WTC11 (cell line): Measurements from ENCODE around the gene SLC12A4. TPM values are rescaled to one million over a fixed set of nuclear protein-coding genes. Genes with fewer than 3 reads are reported as not detected.
"Not testable (repeated sequence)": the region's sequence is repeated elsewhere in the genome, so short reads cannot be mapped to it uniquely, and the experiment has no call there.

Experiments used
- ATAC-seq: fragments of 200-7000 bp; cut with Tn5 transposase; 2 replicates; pipeline ENCODE4 v1.10.0; 2021; ENCODE audit warnings: mild to moderate bottlenecking, moderate library complexity
- CTCF ChIA-PET: fragments of 300-600 bp; sonication (Branson Sonifier 250); formaldehyde crosslinking; loops from one replicate; lab custom pipeline; 2021; ENCODE audit warnings: antibody characterized with exemption; lab: Charles Lee
- POLR2A ChIA-PET: fragments of 350-600 bp; sonication (Branson Sonifier 250); formaldehyde crosslinking; loops from one replicate; lab custom pipeline; 2021; ENCODE audit warnings: antibody characterized with exemption; lab: Charles Lee
- DNase-seq: peaks from one replicate; pipeline ENCODE4 v3.0.0; 2021; ENCODE audit warnings: low spot score
- H3K27ac Mint-ChIP-seq: 2 replicates; pipeline ENCODE4 v1.8.0; 2021; ENCODE audit warnings: mixed read lengths
- H3K27me3 Mint-ChIP-seq: 2 replicates; pipeline ENCODE4 v1.8.0; 2021; ENCODE audit warnings: low read depth, mild to moderate bottlenecking, moderate library complexity, mixed read lengths
- H3K36me3 Mint-ChIP-seq: 2 replicates; pipeline ENCODE4 v1.8.0; 2021; ENCODE audit warnings: mixed read lengths
- H3K4me1 Mint-ChIP-seq: 2 replicates; pipeline ENCODE4 v1.8.0; 2022; ENCODE audit warnings: mixed read lengths
- H3K4me3 Mint-ChIP-seq: 2 replicates; pipeline ENCODE4 v1.8.0; 2021; ENCODE audit warnings: mild to moderate bottlenecking, moderate library complexity, mixed read lengths
- H3K9me3 Mint-ChIP-seq: 2 replicates; pipeline ENCODE4 v1.8.0; 2021; ENCODE audit warnings: mixed read lengths
- AR ChIP-seq: fragments of 250-450 bp; sonication (Bioruptor Pico); IDR thresholded peaks from 2 replicates; pipeline ENCODE4 v1.9.0; 2021; ENCODE audit warnings: mild to moderate bottlenecking
- CBFB ChIP-seq: sonication (generic); formaldehyde crosslinking; IDR thresholded peaks from 2 replicates; pipeline ENCODE4 v1.8.1; 2022; ENCODE audit warnings: mild to moderate bottlenecking, low read depth, missing genetic modification reagents
- CREB1 ChIP-seq: sonication (generic); formaldehyde crosslinking; IDR thresholded peaks from 2 replicates; pipeline ENCODE4 v1.8.0; 2023; ENCODE audit warnings: mild to moderate bottlenecking, missing genetic modification reagents
- CTCF ChIP-seq: fragments of 200-600 bp; IDR thresholded peaks from 2 replicates; pipeline ENCODE4 v1.8.0; 2022; ENCODE audit warnings: antibody characterized with exemption
- EMX1 ChIP-seq: fragments of 250-450 bp; sonication (Bioruptor Pico); IDR thresholded peaks from 2 replicates; pipeline ENCODE4 v1.8.0; 2021; ENCODE audit warnings: mild to moderate bottlenecking
- NR1H2 ChIP-seq: sonication (generic); formaldehyde crosslinking; IDR thresholded peaks from 2 replicates; pipeline ENCODE4 v1.9.0; 2021; ENCODE audit warnings: mild to moderate bottlenecking, moderate library complexity, missing genetic modification reagents
- NR2C2 ChIP-seq: sonication (generic); formaldehyde crosslinking; IDR thresholded peaks from 2 replicates; pipeline ENCODE4 v1.8.0; 2022; ENCODE audit warnings: mild to moderate bottlenecking, missing genetic modification reagents
- PRDM15 ChIP-seq: sonication (generic); formaldehyde crosslinking; IDR thresholded peaks from 2 replicates; pipeline ENCODE4 v1.8.0; 2022; ENCODE audit warnings: missing genetic modification reagents
- PRRX2 ChIP-seq: fragments of 250-450 bp; sonication (Bioruptor Pico); IDR thresholded peaks from 2 replicates; pipeline ENCODE4 v1.8.0; 2021; ENCODE audit warnings: mild to moderate bottlenecking
- SMAD3 ChIP-seq: sonication (generic); formaldehyde crosslinking; IDR thresholded peaks from 2 replicates; pipeline ENCODE4 v1.8.0; 2022; ENCODE audit warnings: missing genetic modification reagents, mild to moderate bottlenecking, borderline replicate concordance
- USF2 ChIP-seq: sonication (generic); formaldehyde crosslinking; IDR thresholded peaks from 2 replicates; pipeline ENCODE4 v1.8.1; 2023; ENCODE audit warnings: mild to moderate bottlenecking, missing genetic modification reagents, moderate library complexity
- ZNF396 ChIP-seq: fragments of 250-450 bp; sonication (Bioruptor Pico); IDR thresholded peaks from 2 replicates; pipeline ENCODE4 v1.8.0; 2021; ENCODE audit warnings: mild to moderate bottlenecking, moderate library complexity, borderline replicate concordance
- ZNF416 ChIP-seq: fragments of 250-450 bp; sonication (Bioruptor Pico); IDR thresholded peaks from 2 replicates; pipeline ENCODE4 v1.9.0; 2021; ENCODE audit warnings: mild to moderate bottlenecking, inconsistent platforms
- ZNF671 ChIP-seq: fragments of 250-450 bp; sonication (Bioruptor Pico); IDR thresholded peaks from 2 replicates; pipeline ENCODE4 v1.8.0; 2021; ENCODE audit warnings: mild to moderate bottlenecking
- ZSCAN18 ChIP-seq: fragments of 250-450 bp; sonication (Bioruptor Pico); IDR thresholded peaks from 2 replicates; pipeline ENCODE4 v2.1.2; 2022; ENCODE audit warnings: mild to moderate bottlenecking, moderate library complexity
- total RNA-seq: library from RNA; stranded (reverse); gene quantifications from 3 replicates; pipeline ENCODE4 v1.2.3, GENCODE V29; 2021

Gene SLC12A4
- total RNA-seq, 1 experiment from 2014 or later = 94.1 TPM

GRCh38 chr16:67976205-67976604, 7.8 kb upstream of the SLC12A4 start (continued):
- no peak for TF ChIP-seq ZSCAN18 (CRISPR knock-in tag)
- no peak for TF ChIP-seq SMAD3 (CRISPR knock-in tag)

- TF ChIP-seq PRRX2 (CRISPR knock-in tag) = no peak
- no peak for TF ChIP-seq ZNF396 (CRISPR knock-in tag)
- no peak for TF ChIP-seq ZNF416 (CRISPR knock-in tag)
- no peak for TF ChIP-seq NR1H2 (CRISPR knock-in tag)
- TF ChIP-seq PRDM15 = no peak
- no peak for TF ChIP-seq CREB1 (CRISPR knock-in tag)
- no peak for TF ChIP-seq CTCF
- no peak for TF ChIP-seq AR (CRISPR knock-in tag)
- TF ChIP-seq USF2 = no peak
- TF ChIP-seq NR2C2 = no peak
- no peak for TF ChIP-seq EMX1 (CRISPR knock-in tag)
- TF ChIP-seq ZNF671 (CRISPR knock-in tag) = no peak
- TF ChIP-seq CBFB (CRISPR knock-in tag) = no peak
- Mint-ChIP-seq H3K4me3 (no peak overlapping the region), H3K9me3 (no peaks in the 10 kb centered on the region), H3K27ac (peak overlapping the region; percentile 8; the same call in 1 of the 2 replicates), H3K27me3 (peaks cover 6% of the 10 kb centered on the region; the same call in 1 of the 2 replicates), H3K36me3 (no peaks in the 10 kb centered on the region), H3K4me1 (no peaks in the 10 kb centered on the region; the same call in 1 of the 2 replicates)
- ChIA-PET CTCF (interaction anchor here (1.1 to 1.2 kb wide), 3 partner anchors 17 to 65 kb away, joined by 3 to 5 read pairs (median 4); no protein-coding TSS in a partner anchor), POLR2A (interaction anchor here (0.5 kb wide), 1 partner anchor 1376 kb away, joined by 8 read pairs; no protein-coding TSS in a partner anchor)
- no peak for ATAC-seq
- DNase-seq = no peak
Observed at GRCh38 chr16:67975321-67976105, 7.1 kb upstream of the SLC12A4 start.

GRCh38 chr16:67972285-67972684, 3.8 kb upstream of the SLC12A4 start:
- peaks cover 10% of the 10 kb centered on the region; the same call in 1 of the 2 replicates for H3K27me3 Mint-ChIP-seq
- H3K4me1 Mint-ChIP-seq = peaks cover 11% of the 10 kb centered on the region
- H3K36me3 Mint-ChIP-seq, H3K9me3 Mint-ChIP-seq, H3K4me3 Mint-ChIP-seq, DNase-seq, H3K27ac Mint-ChIP-seq, CTCF ChIA-PET, ATAC-seq: not testable (repeated sequence)
- POLR2A ChIA-PET = interaction anchor here (0.7 kb wide), 2 partner anchors 24 to 437 kb away, joined by 3 read pairs; no protein-coding TSS in a partner anchor
